HG02610 (cell line): Measurements from ENCODE around the gene RHBDL3.
A peak's percentile ranks its signal among the peaks of the same experiment; 100 is the strongest.
"Not testable (repeated sequence)": the region's sequence is repeated elsewhere in the genome, so short reads cannot be mapped to it uniquely, and the experiment has no call there.

Source experiments
- ATAC-seq: cut with Tn5 transposase; IDR thresholded peaks from one replicate; pipeline ENCODE4 v1.9.1; 2021; ENCODE audit warnings: mild to moderate bottlenecking, moderate library complexity; ENCODE audit not compliant: unreplicated experiment

The RHBDL3 gene

DNA sequence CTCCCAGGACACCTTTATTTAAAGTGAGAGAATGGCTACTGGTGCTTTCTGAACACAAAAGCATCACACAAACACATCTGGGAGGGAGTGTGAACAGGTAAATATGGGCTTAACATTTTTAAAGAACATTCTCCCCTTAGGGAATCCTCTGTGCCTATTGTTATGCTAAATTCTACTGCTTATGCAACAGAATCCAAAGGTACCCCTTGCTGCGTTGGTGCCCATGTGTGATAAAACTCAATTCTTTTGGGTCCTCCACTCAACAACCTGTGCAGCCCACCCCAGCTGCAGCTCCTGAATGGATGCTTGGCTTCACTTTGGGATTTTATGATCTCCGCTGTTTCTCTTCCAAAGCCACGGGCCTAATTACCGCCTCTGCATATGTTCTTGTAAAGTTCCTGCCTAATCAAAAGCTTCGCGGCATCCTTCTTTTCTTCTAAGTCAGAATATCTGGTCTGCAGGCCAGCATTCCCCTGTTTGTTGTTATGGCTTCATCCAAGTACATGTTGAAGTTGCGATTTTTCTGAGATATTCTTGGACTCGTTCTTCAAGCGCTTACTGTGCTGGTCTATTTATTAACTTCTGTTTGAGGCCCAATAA, 23.9 kb downstream of the RHBDL3 start:
- no peak for ATAC-seq

DNA sequence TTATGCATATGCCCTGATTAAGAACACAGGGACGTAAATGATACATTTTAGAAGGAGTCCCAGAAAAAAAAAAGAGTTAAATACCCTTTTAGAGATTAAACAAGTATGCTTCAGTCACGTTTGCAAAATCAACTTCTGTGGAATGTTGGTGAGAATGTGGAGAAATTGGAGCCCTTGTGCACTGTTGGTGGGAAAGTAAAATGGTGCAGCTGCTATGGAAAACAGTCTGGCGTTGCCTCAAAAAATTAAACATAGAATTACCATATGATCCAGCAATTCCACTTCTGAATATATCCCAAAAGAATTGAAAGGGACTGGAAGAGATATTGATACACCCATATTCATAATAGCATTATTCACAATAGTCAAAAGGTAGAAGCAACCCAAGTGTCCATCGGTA, 26.5 kb downstream of the RHBDL3 start:
- no peak for ATAC-seq

DNA sequence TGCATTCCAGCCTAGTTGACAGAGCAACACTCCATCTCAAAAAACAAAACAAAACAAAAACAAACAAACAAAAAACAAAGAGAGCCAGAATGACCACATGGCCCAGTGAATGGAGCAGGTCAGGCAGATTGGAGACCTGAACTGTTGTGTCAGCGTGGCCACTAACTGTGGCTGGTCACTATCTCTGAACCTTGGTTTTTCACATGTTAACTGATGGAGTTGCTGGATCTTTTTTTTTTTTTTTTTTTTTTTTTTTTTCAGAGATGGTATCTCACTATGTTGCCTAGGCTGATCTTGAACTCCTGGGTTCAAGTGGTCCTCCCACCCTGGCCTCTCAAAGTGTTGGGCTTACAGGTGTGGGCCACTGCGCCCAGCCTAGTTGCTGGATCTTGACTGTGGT, 31.8 kb downstream of the RHBDL3 start:
- no peak for ATAC-seq

DNA sequence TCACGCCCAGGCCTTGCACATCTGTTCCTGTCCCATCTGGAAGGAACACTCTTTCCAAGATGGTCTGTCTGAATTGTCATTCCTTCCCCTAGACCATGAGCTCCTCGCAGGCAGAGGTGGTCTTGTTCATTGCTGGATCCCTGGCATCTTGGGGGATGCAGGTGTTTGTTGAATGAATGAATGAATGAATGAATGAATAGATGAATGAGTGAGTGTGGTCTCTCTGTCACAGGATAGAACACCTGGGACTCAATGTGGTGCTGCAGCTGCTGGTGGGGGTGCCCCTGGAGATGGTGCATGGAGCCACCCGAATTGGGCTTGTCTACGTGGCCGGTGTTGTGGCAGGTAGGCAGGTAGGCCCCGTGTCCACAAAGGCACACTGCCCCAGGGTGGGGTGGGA, 32.2 kb downstream of the RHBDL3 start:
- no peak for ATAC-seq

DNA sequence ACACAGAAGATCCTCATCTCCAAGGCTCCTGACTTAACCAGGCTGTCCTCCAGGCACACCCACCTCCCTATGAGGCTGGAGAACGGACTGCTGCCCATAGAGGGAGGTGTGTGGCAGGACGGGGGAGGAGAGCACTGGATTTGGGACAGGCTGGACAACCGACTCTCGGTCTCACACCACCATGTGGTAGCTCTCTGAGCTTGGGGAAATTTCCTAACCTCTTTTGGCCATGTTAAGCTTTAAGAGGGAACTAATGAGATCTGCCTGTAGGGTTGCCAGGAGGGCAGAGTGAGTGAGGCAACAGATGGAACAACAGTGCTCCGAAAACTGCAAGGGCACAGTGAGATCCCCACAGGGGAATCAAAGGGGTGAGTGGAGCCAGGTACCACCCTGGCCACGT, 32.7 kb downstream of the RHBDL3 start:
- ATAC-seq = no peak

DNA sequence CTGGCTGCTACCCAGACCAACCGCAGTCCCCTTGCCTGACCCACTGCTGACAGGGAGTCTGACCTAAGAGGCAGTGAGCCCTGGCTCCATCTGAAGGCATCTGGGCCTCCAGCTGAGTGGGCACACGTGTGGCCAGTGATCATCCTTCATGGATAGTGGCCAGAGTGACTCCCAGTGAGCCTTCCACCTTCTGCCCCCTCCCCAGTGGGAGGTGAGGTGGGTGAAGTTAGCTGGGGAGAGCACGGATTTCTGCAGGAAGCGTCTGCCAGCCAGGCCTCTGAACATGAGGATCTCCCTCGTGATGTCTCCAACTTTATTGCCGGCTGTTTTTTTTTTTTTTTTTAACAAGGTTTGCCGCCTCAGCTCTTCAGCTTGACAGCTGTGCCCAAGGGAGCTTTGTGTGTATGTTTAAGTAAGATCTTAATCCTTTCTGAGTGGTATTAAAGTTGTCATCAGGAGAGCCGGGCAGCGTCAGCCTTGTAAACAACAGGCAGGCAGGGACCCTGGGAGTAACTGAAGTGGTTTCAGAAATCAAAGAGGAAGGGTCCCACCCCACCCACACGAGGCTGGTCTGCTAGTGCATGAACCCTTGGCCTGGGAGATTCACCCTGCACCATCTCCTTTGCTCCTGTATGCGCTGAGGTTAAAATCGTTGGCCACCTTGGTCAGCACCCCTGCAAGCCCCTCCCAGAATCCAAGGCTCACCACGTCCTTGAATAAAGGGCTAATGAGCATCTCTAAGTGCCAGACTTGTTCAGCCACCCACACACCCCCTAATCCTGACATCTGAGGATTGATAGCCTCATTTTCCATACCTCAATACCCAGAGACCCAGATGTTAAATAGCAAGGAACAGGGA, 33.3 kb downstream of the RHBDL3 start:
- no peak for ATAC-seq

GRCh38 chr17:32299580-32300164, 34.0 kb downstream of the RHBDL3 start:
- no peak for ATAC-seq

- no peak for ATAC-seq
Observed at GRCh38 chr17:32302037-32302436, 36.4 kb downstream of the RHBDL3 start.

GRCh38 chr17:32302860-32303649, 37.4 kb downstream of the RHBDL3 start:
- ATAC-seq = no peak

DNA sequence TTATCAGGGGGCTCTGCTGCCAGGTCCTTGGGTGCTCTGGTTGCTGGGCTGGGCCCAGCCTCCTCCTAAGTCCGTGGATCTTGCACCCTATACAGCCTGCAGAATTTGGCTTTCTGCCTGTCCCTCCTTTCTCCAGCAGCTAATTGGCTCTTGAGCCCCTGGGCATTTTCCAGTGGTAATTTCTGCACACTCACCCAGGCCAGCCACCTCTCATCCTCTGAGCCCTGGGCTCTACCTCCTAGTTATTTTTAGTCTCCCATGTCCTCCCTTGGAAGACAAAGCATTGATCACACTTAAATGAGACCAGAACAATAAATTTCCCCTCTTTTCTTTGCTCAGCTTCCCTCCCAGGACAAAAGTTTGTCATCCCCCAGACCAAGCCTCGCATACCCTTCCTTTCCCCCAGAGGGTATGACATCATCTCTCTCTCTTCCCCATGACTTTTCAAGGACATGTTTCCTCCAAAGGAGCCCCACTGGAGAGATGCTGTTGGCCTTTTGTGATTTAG, 38.2 kb downstream of the RHBDL3 start:
- no peak for ATAC-seq

GRCh38 chr17:32305049-32305448, 39.4 kb downstream of the RHBDL3 start:
- no peak for ATAC-seq

GRCh38 chr17:32307658-32308057, 42.0 kb downstream of the RHBDL3 start:
- ATAC-seq = no peak

DNA sequence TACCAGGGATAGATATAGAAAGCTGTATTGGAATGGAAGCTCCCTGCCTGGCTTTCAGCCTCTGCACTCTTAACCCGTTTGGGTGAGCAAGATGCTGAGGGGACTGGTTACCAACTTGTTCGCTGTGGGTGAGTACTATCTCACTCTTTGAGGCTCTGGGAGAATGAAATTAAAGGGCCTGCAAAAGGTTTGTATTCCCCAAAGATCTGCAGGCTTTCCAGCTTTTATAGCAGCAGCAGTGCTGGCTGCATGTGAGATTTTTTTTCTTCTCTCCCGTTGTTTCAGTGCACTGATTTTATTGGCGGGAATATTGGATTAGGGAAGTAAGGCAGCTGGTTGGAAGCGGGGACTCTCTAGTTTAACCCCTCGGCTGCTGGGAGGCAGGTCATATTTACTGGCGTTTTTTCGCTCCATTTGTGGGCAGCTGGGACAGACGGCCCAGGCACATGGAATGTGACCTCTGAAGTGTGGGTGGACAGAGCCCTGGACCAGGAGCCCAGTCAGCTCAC, 45.5 kb downstream of the RHBDL3 start:
- ATAC-seq = no peak

DNA sequence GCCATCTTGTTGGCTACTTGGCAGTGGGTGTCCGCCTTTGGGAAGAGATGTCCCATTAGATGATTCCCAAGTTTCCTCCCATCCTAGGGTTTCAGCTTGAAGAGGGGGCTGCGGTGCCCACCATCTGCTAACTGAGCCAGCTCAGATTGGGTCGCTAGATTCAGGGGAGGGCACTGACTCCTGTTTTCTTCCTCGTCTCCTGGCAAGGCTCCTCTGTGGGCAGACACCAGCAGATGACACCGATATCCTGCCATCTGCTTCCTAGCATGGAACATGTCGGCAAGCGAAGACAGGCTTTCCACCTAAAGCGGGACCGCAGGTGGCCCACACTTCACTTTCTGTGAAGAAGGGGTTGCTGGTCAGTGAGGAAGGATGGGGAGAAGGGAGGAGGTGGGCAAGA, 49.0 kb downstream of the RHBDL3 start:
- ATAC-seq = no peak

DNA sequence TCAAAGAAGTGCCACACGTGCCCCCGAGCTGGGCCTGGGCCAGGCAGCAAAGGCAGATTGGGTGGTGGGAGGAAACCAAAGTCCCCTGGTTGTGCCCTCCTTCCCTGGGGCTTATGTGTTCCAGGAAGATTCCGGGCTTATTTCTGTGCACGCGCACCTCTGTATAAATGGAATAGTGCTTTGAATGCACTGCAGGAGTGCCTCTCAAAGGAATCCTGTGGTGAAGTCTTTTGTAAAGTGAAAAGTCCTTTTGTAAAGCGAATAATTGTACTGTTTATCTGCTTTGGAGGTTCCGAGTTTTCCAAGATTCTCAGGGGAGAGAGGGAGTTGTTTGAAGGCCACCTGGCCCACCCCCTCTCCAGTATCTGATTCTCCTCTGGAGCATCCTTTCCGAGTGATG, 49.5 kb downstream of the RHBDL3 start:
- ATAC-seq = no peak

GRCh38 chr17:32316653-32317052, 51.0 kb downstream of the RHBDL3 start:
- ATAC-seq = not testable (repeated sequence)

GRCh38 chr17:32317353-32317752, 51.7 kb downstream of the RHBDL3 start:
- ATAC-seq = no peak

DNA sequence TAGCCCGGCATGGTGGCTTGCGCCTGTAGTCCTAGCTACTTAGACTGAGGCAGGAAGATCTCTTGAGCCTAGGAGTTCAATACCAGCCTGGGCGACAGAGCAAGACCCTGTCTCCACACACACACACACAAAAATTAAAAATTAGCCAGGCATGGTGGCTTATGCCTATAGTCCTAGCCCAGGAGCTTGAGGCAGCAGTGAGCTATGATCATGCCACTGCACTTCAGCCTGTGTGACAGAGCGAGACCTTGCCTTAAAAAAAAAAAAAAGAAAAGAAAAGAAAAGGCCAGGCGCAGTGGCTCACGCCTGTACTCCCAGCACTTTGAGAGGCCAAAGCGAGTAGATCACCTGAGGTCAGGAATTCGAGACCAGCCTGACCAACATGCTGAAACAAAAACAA, 52.4 kb downstream of the RHBDL3 start:
- no peak for ATAC-seq

DNA sequence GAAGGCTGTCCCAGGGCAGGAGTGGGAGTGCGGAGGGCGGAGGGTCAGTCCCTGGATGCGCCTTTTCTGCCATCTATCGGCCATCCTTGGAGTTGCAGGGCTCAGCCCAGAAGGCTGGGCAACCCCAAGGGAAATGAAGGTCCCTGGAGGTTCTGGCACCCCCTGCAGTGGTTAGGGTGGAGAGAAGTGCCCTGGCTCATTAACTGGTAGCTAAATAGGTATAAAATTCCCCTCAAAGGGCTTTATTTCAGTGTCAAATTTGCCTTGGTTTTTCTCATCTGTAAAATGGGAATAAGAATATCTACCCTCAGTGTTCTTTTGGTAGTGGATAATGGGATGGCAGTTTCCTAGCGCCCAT, 53.9 kb downstream of the RHBDL3 start:
- ATAC-seq = peak; percentile 64

- ATAC-seq = not testable (repeated sequence)
Observed at GRCh38 chr17:32320080-32320479, 54.4 kb downstream of the RHBDL3 start.

GRCh38 chr17:32320847-32321246, 55.2 kb downstream of the RHBDL3 start:
- no peak for ATAC-seq
